Stomach (tissue), 9 donors: ENCODE results near the gene NLK. TPM values are rescaled to one million over a fixed set of nuclear protein-coding genes. Genes with fewer than 3 reads are reported as not detected.

Experiments used
- DNase-seq, 2 donors: peaks; one replicate each; pipeline versions ENCODE4 v3.0.0 to v3.0.0-alpha.2; 2013 to 2019
- H3K27ac ChIP-seq, 5 donors: fragments of 200-600 bp in 4 of 5; sonication (generic) in 4 of 5; one replicate each; pipeline ENCODE4 v1.5.1; 2013 to 2019; ENCODE audit warnings: mild to moderate bottlenecking in 1 of 5, moderate library complexity in 1 of 5
- H3K27me3 ChIP-seq, 3 donors: fragments of 200-600 bp; sonication (generic); one replicate each; pipeline ENCODE4 v1.5.1; 2017 to 2019; ENCODE audit warnings: mixed run types in 1 of 3
- H3K36me3 ChIP-seq, 4 donors: fragments of 200-600 bp; sonication (generic); 1 replicate in 3 of 4; 2 replicates in 1 of 4; pipeline ENCODE4 v1.5.1; 2016 to 2019
- H3K4me1 ChIP-seq, 4 donors: fragments of 200-600 bp; sonication (generic); one replicate each; pipeline ENCODE4 v1.5.1; 2016 to 2019
- H3K4me3 ChIP-seq, 4 donors: fragments of 200-600 bp; sonication (generic) in 3 of 4; one replicate each; pipeline ENCODE4 v1.5.1; 2016 to 2019; ENCODE audit warnings: mild to moderate bottlenecking in 1 of 4
- H3K9me3 ChIP-seq, 4 donors: fragments of 200-600 bp; sonication (generic); one replicate each; pipeline ENCODE4 v1.5.1; 2016 to 2019
- EP300 ChIP-seq: sonication (generic); formaldehyde crosslinking; IDR thresholded peaks from one replicate; pipeline ENCODE4 v1.6.1; 2017; ENCODE audit warnings: antibody characterized with exemption
- POLR2A ChIP-seq, 4 donors: fragments of 450-650 bp; IDR thresholded peaks; one replicate each; pipeline ENCODE4 v1.6.1; 2016; ENCODE audit warnings: antibody characterized with exemption in 4 of 4, control low read depth in 2 of 4, mild to moderate bottlenecking in 1 of 4, moderate library complexity in 1 of 4
- POLR2AphosphoS5 ChIP-seq, 3 donors: sonication (generic); formaldehyde crosslinking; IDR thresholded peaks; one replicate each; pipeline ENCODE4 v1.6.1; 2016; ENCODE audit warnings: antibody characterized with exemption in 3 of 3
- WGBS, 5 donors: extraction: QIAGEN DNeasy Blood & Tissue Kit in 3 of 5; methylation state at CpG; one replicate each; pipeline versions ENCODE4 v1.1.5 to v1.1.7; 2013 to 2018; 5-methylcytosine and 5-hydroxymethylcytosine counted together
- intact Hi-C: fragments of 100-400 bp; cut with DNase I; formaldehyde crosslinking; loops from one replicate; pipeline ENCODE4 v1.15.1; 2023; ENCODE audit warnings: low total_unique reads
- polyA plus RNA-seq, 3 donors: library from polyadenylated mRNA; stranded (reverse); fragments of 200-250 nt; gene quantifications; one replicate each; pipeline ENCODE4 v1.2.3, GENCODE V29; 2013
- total RNA-seq, 5 donors: library from RNA; depleted of rRNA; stranded (reverse); fragments of >200 nt; gene quantifications; one replicate each; pipeline versions ENCODE4 v1.1.0 to v1.2.3, GENCODE V29; 2014 to 2016
- TF ChIP-seq, protein P1 (sequence below), 7 experiments: fragments of 450-650 bp in 4 of 7; fragments of 200-600 bp in 3 of 7; sonication (generic) in 3 of 7; IDR thresholded peaks; one replicate each; pipeline ENCODE4 v1.5.1; 2016 to 2019; ENCODE audit warnings: antibody characterized with exemption in 7 of 7, control low read depth in 2 of 7, mild to moderate bottlenecking in 1 of 7
- donor health status: healthy with polysubstance abuse.
- donor health status: Bipolar disorder and iron deficiency.
- donor health status: healthy.

NLK gene
- total and polyA plus RNA-seq, 8 donors = 4.3 to 169 (median 14.7) TPM

DNA sequence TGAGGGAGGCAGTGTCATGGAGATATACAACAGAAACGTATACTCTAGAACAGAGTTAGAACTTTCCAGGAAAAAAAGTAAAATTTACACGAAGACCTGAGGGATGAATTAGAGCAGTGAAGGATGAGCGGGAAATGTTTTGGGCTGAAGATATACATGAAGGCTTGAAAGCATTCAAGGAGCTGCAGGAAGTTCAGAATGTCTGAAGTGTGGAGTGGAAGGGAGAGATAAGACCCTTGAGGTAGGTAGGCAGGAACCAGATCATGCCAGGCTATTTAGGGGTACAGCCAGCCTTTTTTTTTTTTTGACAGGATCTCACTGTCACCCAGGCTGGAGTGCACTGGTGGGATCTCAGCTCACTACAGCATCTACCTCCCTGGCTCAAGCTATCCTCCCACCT lies 3.2 kb upstream of the NLK start:
- H3K4me3 ChIP-seq = no peak overlapping the region

DNA sequence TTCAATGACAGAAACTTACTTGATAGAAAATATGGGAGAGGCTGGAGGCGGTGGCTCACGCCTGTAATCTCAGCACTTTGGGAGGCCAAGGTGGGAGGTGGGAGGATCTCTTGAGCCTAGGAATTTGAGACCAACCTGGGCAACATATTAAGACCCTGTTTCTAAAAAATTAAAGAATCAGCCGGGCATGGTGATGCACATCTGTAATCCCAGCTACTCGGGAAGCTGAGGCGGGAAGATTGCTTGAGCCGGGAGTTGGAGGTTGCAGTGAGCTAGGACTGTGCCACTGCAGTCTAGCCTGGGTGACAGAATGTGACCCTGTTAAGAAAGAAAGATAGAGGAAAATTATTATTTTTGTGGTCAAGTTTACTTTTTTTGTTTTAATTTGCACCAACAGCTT lies 2.1 kb upstream of the NLK start:
- TF ChIP-seq POLR2AphosphoS5 (IDR thresholded peaks at IDR 0.05) (no peak), POLR2A (IDR thresholded peaks at IDR 0.05) (no peak), EP300 (no peak)
- TF ChIP-seq, protein P1, sequence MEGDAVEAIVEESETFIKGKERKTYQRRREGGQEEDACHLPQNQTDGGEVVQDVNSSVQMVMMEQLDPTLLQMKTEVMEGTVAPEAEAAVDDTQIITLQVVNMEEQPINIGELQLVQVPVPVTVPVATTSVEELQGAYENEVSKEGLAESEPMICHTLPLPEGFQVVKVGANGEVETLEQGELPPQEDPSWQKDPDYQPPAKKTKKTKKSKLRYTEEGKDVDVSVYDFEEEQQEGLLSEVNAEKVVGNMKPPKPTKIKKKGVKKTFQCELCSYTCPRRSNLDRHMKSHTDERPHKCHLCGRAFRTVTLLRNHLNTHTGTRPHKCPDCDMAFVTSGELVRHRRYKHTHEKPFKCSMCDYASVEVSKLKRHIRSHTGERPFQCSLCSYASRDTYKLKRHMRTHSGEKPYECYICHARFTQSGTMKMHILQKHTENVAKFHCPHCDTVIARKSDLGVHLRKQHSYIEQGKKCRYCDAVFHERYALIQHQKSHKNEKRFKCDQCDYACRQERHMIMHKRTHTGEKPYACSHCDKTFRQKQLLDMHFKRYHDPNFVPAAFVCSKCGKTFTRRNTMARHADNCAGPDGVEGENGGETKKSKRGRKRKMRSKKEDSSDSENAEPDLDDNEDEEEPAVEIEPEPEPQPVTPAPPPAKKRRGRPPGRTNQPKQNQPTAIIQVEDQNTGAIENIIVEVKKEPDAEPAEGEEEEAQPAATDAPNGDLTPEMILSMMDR (IDR thresholded peaks at IDR 0.05) = no peak
- Histone ChIP-seq H3K27ac (peak overlapping the region in 3 of 5 donors; percentile 94 to 95 (median 95)), H3K9me3 (no peaks in the 10 kb centered on the region), H3K27me3 (no peaks in the 10 kb centered on the region), H3K4me1 (peaks cover 27 to 34% (median 32%) of the 10 kb centered on the region in 4 donors), H3K36me3 (no peaks in the 10 kb centered on the region), H3K4me3 (peak overlapping the region; percentile 28 to 99 (median 62))
- DNase-seq = no peak
- intact Hi-C loops = no loop called here
- WGBS, 5 donors = 89 to 95% (median 92%) methylated on average over 6 of the region's 6 CpGs

More for the DNA sequence above, 3.2 kb upstream of the NLK start:
- intact Hi-C loops = no loop called here
- no peak for TF ChIP-seq POLR2A (IDR thresholded peaks at IDR 0.05)
- TF ChIP-seq EP300 = no peak
- no peaks in the 10 kb centered on the region for H3K36me3 ChIP-seq
- no peaks in the 10 kb centered on the region for H3K27me3 ChIP-seq
- DNase-seq = no peak
- H3K4me1 ChIP-seq = peaks cover 21 to 27% (median 22%) of the 10 kb centered on the region in 4 donors
- H3K27ac ChIP-seq = no peak overlapping the region
- H3K9me3 ChIP-seq = no peaks in the 10 kb centered on the region
- 62 to 77% (median 74%) methylated on average over 3 of the region's 3 CpGs for WGBS, 5 donors

DNA sequence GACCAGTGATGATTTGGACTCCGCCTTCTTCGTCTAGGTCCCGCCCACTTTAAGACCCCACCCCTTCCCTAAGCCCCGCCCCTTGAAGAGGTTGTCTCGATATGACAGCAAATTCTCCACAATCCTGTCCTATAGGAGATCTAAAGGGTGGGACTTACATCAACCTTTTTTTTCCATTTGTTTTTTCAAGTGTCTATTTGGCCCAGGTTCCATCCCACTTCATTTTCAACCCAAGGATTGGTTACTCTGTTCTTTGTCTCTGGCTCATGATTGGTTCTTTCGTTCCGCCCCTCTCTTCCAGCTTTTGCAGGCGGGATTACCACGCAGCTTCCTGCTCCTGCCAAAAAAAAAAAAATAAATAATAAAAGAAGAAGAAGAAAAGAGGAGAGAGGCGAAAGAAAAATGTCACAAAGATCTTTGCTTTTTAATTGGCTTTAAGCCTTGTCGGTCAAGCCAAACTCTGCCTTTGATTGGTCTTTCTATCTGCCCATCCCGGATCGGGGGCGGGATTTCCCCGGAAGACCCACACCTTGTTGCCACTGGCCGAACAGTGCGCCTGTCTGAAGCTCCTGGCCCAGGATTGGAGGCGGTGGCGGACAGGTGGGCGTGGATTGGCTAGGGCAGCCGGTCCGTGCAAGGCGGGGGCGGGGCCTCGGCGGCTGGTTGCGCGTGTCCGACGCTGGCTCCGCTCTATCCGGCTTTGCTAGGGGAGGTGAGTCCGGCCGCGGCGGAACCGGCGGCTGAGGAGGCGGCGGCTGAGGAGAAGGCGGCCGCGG lies 1.2 kb upstream of the NLK start:
- WGBS, 5 donors = 0 to 1% (median 1%) methylated on average over 34 to 43 of the region's 43 CpGs
- Histone ChIP-seq H3K27me3 (no peaks in the 10 kb centered on the region), H3K4me3 (peak overlapping the region; percentile 92 to 99 (median 92)), H3K4me1 (peaks cover 27 to 43% (median 37%) of the 10 kb centered on the region in 4 donors), H3K36me3 (no peaks in the 10 kb centered on the region), H3K27ac (peak overlapping the region; percentile 94 to 97 (median 95)), H3K9me3 (no peaks in the 10 kb centered on the region)
- TF ChIP-seq POLR2AphosphoS5 (IDR thresholded peaks at IDR 0.05) (peak; percentile 77 to 94 (median 93)), EP300 (no peak), POLR2A (IDR thresholded peaks at IDR 0.05) (peak in 1 of 4 donors; percentile 7)
- TF ChIP-seq, protein P1 (IDR thresholded peaks at IDR 0.05) = no peak
- DNase-seq = peak; percentile 99 to 100
- intact Hi-C loops = no loop called here

DNA sequence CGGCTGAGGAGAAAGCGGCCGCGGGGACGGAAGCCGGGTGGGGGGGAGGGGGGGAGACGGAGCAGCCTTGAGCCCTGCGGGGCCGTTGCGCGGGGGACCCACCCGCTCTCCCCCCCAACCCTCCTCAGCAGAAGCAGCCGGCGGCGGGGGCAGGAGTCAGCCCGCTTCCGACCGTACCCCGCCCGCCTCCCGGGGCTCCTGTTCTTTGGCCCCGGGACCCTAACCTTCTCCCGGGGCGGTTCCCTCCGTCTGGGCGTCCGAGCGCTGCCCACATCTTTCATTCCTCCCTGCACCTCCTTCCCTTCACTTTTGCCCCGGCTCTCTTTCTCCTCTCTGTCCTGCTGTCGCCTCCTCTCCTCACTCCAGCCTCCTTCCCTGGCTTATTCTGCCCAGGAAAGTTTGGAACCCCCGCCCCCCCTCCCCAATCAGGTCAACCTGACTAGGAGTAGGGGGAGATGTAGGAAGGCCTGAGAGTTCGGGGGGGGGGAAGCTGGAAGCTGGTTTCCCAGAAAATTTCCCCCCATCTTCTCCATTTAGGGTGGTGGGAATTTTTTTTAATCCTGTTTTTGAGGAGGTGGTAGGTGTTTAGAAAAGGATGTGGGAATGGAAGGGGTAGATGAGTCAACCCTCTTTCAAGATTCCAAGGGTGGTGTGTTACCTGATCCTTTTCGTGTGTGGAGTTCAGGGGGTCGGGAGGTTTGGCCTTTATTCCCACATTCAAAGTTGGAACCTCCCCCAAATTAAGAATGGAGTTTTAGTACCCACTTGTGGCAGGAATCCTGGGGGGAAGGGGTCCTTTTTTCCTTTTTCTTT lies 427 bp upstream of the NLK start:
- peak in 1 of 2 donors; percentile 18 for DNase-seq
- Histone ChIP-seq H3K9me3 (no peaks in the 10 kb centered on the region), H3K4me3 (peak overlapping the region; percentile 92 to 99 (median 92)), H3K27ac (peak overlapping the region; percentile 94 to 97 (median 95)), H3K36me3 (no peaks in the 10 kb centered on the region), H3K27me3 (no peaks in the 10 kb centered on the region), H3K4me1 (peaks cover 27 to 50% (median 40%) of the 10 kb centered on the region in 4 donors)
- WGBS, 5 donors = 2 to 3% (median 2%) methylated on average over 19 to 32 of the region's 34 CpGs
- TF ChIP-seq EP300 (no peak), POLR2A (IDR thresholded peaks at IDR 0.05) (no peak), POLR2AphosphoS5 (IDR thresholded peaks at IDR 0.05) (no peak)
- TF ChIP-seq, protein P1 (IDR thresholded peaks at IDR 0.05) = no peak
- intact Hi-C loops = no loop called here
